Stimulated activated effector memory CD8-positive, alpha-beta T cell treated with anti-CD3 and anti-CD28 coated beads, Interleukin-12 subunit alpha, Interleukin-12 subunit beta, amount 100 ng/mL, for 72 hours (primary cell): Measurements from ENCODE around the gene IKZF3.
A peak's percentile ranks its signal among the peaks of the same experiment; 100 is the strongest.

Experiments used
- ATAC-seq: fragments of 150-1000 bp; cut with Tn5 transposase; 2 replicates; pipeline ENCODE4 v1.10.0; 2021
- DNase-seq, 2 donors: peaks; one replicate each; pipeline ENCODE4 v3.0.0; 2021 to 2022; ENCODE audit warnings: low spot score in 2 of 2
- H3K27ac Mint-ChIP-seq: one replicate; pipeline ENCODE4 v1.8.0; 2022; ENCODE audit warnings: mild to moderate bottlenecking, mixed read lengths
- H3K36me3 Mint-ChIP-seq: one replicate; pipeline ENCODE4 v1.8.0; 2022; ENCODE audit warnings: mild to moderate bottlenecking, mixed read lengths
- H3K4me1 Mint-ChIP-seq: one replicate; pipeline ENCODE4 v1.8.0; 2022; ENCODE audit warnings: mixed read lengths
- H3K4me3 Mint-ChIP-seq: one replicate; pipeline ENCODE4 v1.8.0; 2022; ENCODE audit warnings: mild to moderate bottlenecking, mixed read lengths
- H3K9me3 Mint-ChIP-seq: one replicate; pipeline ENCODE4 v1.8.0; 2022; ENCODE audit warnings: mixed read lengths

IKZF3 gene

DNA sequence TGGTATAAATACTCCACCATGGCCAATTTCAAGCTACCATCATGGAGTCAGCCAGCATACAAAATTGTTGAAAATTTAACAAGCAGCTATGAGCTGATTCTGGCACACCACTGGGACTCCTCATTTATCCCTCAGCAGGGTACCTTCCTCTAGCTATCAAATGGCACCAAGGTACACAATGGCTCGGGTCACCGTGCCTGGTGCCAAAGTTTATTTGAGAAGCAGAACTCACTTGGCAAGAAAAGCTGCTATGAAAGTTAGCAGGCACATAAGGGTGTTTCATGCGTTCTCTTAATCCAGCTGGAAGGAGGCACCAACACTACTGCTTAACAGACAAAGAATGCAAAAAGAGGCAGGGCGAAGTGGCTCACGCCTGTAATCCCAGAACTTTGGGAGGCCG lies 51.6 kb downstream of the IKZF3 start:
- peaks cover 83% of the 10 kb centered on the region for H3K36me3 Mint-ChIP-seq
- peak overlapping the region; percentile 60 for H3K4me3 Mint-ChIP-seq
- DNase-seq: no peak
- no peak for ATAC-seq
- H3K9me3 Mint-ChIP-seq: no peaks in the 10 kb centered on the region
- H3K27ac Mint-ChIP-seq: peak overlapping the region; percentile 86
- H3K4me1 Mint-ChIP-seq: peaks cover 51% of the 10 kb centered on the region

DNA sequence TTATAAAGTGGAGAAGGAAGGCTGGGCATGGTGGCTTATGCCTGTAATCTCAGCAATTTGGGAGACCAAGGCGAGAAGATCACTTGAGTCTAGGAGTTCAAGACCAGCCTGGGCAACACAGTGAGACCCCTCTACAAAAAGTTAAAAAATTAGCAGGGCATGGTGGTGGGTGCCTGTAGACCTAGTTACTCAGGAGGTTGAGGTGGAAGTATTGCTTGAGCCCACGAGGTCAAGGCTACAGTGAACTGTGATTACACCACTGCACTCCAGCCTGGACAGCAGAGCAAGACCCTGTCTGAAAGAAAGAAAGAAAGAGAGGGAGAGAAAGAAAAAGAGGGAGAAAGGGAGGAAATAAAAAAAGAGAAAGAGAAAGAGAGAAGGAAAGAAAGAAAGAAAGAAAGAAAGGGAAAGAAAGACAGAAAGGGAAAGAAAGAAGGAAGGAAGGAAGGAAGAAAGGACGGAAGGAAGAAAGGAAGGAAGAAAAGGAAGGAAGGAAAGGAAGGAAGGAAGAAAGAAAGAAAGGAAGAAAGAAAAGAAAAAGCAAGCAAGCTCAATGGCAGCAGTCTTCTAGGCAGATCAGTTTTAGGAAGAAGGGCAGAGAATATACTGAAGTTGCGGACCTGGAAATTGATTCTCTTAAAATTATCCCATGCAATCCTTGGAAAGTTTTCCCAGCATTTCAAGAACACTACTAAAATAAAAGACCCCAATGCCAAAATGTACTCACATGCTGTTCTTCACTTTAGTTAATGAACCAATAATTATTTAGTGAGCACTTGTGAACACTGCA lies 53.0 kb downstream of the IKZF3 start:
- Mint-ChIP-seq H3K36me3 (peaks cover 74% of the 10 kb centered on the region), H3K4me3 (no peak overlapping the region), H3K4me1 (peaks cover 51% of the 10 kb centered on the region), H3K27ac (peak overlapping the region; percentile 70), H3K9me3 (no peaks in the 10 kb centered on the region)
- DNase-seq (no peak), ATAC-seq (no peak)

DNA sequence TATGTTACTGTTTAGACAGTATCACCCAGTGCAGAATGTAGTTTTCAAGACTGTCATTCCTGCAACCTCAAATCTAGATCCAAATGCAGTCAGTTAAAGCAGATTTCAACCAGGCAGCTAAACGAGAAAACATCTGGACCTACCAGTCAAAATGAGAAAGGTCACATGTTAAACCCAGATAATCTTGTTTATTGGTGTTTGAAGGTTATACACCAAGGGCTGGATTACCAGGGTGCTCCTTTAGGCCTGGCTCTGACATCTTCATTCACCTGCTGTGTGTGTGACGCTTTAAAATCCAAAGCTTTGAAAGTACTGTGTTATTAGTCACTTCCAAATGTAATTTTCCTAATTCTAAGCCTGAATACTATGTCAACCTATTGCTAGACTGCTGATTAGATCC lies 54.9 kb downstream of the IKZF3 start:
- Mint-ChIP-seq H3K4me1 (peaks cover 48% of the 10 kb centered on the region), H3K27ac (no peak overlapping the region), H3K4me3 (no peak overlapping the region), H3K36me3 (peaks cover 69% of the 10 kb centered on the region), H3K9me3 (no peaks in the 10 kb centered on the region)
- ATAC-seq (no peak), DNase-seq (no peak)

DNA sequence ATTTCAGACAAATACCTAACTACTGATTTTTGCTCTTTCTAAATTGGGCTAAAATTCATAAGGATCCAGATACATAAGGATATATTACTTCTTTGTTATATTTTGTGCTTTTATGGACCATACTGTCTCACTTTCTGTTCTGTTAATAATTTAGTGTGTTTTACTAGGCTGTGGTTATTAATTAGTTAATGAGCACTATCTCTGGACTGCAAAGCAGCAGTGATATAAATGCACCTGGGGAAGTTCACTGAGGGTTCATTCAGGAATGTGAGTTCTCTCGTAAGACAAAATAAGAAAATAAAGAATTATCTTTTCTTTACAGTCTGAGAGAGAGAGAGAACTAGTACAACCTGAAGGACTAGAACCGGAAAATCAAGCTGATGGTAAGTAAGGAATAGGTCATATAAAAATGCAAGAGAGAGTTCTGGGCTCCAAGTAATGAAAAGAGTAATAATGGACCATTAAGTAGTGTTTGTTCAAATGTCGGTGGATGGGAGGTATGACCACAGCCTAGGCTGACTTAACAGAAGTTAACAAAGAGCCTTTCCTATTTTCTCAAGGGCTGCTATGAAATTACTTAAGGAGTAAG lies 55.6 kb downstream of the IKZF3 start:
- H3K27ac Mint-ChIP-seq: peak overlapping the region; percentile 21
- H3K9me3 Mint-ChIP-seq: no peaks in the 10 kb centered on the region
- no peak for DNase-seq
- H3K36me3 Mint-ChIP-seq: peaks cover 66% of the 10 kb centered on the region
- peaks cover 41% of the 10 kb centered on the region for H3K4me1 Mint-ChIP-seq
- ATAC-seq: no peak
- H3K4me3 Mint-ChIP-seq: no peak overlapping the region

DNA sequence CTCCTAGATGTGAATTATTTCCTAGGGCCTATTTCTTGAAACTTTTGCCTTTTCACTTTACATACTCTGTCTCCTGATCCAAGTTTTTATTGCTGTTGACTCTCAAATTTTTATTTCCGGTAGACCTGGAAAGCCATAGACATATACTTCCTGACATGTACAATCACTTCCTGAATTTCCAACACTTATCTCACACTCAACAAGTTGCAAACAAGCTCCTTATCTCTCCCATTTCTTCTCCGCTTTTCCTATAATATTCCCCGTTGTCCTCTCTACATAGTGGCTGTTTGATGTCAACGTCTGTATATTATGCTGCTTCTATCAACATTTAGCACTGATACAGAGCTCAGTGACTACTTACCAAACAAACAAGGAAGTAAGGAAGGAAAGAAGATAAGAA lies 59.3 kb downstream of the IKZF3 start:
- ATAC-seq (no peak), DNase-seq (no peak)
- no peak overlapping the region for H3K4me3 Mint-ChIP-seq
- H3K4me1 Mint-ChIP-seq: peaks cover 25% of the 10 kb centered on the region
- H3K36me3 Mint-ChIP-seq: peaks cover 68% of the 10 kb centered on the region
- no peak overlapping the region for H3K27ac Mint-ChIP-seq
- H3K9me3 Mint-ChIP-seq: no peaks in the 10 kb centered on the region

DNA sequence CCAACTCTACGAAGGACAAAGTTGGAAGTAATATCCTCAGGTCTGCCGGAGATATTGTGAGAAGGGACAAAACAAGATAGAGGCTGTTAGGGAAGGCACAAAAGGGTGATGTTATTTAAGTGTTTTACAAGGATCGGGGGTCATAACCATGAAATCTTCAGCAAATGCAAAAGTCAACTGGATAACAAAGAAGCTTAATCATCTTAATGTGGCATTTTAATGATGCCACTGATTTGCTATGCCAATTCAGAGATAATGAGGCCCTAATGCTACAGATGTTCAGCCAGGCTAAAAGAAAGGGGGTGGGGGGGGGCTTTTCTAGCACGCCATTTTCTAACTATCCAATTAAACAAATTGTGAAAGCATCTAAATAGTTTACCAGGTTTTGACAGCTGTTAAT lies 63.1 kb downstream of the IKZF3 start:
- DNase-seq (no peak), ATAC-seq (no peak)
- peaks cover 77% of the 10 kb centered on the region for H3K36me3 Mint-ChIP-seq
- H3K27ac Mint-ChIP-seq: peak overlapping the region; percentile 82
- H3K4me1 Mint-ChIP-seq: peaks cover 42% of the 10 kb centered on the region
- no peaks in the 10 kb centered on the region for H3K9me3 Mint-ChIP-seq
- peak overlapping the region; percentile 39 for H3K4me3 Mint-ChIP-seq

DNA sequence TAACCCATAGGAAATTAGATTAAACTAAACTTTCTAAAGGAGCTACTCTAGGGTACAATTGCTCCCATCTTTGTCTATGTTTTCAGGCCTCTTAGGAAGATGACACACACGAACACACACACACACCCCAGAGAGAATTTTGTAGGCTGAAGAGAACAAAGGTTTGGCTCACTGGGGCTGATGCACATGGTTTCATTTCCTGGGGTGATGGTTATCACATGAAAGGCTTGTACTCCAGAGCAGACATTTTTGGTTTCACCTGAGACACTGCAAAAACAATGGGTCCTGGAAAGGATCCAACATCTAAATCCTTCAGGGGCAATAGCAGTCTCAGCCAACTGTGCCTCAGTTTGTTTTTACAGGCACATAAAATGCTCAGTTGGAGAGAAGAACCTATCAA lies 63.6 kb downstream of the IKZF3 start:
- no peak for DNase-seq
- Mint-ChIP-seq H3K9me3 (no peaks in the 10 kb centered on the region), H3K4me1 (peaks cover 42% of the 10 kb centered on the region), H3K27ac (peak overlapping the region; percentile 82), H3K4me3 (peak overlapping the region; percentile 39), H3K36me3 (peaks cover 72% of the 10 kb centered on the region)
- peak; percentile 92 for ATAC-seq

DNA sequence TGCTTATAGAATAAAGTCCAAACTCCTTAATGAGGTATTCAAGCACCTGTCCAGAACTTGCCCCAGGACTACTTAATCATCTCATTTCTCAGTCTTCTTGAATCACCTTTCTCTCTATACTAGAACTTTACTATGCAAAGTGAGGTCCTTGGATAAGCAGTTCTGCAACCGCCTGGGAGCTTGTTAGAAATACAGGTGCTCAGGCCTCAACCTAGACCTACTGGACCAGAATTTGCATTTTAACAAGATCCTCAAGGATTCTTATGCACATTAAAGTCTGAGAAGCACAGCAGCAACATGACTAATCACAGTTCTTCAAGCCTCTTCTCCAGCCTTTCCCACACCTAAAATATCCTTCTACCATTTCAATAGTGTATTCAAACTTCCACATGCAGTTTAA lies 64.7 kb downstream of the IKZF3 start:
- no peaks in the 10 kb centered on the region for H3K9me3 Mint-ChIP-seq
- H3K27ac Mint-ChIP-seq: peak overlapping the region; percentile 12
- H3K4me1 Mint-ChIP-seq: peaks cover 43% of the 10 kb centered on the region
- no peak for DNase-seq
- ATAC-seq: no peak
- peaks cover 71% of the 10 kb centered on the region for H3K36me3 Mint-ChIP-seq
- no peak overlapping the region for H3K4me3 Mint-ChIP-seq

DNA sequence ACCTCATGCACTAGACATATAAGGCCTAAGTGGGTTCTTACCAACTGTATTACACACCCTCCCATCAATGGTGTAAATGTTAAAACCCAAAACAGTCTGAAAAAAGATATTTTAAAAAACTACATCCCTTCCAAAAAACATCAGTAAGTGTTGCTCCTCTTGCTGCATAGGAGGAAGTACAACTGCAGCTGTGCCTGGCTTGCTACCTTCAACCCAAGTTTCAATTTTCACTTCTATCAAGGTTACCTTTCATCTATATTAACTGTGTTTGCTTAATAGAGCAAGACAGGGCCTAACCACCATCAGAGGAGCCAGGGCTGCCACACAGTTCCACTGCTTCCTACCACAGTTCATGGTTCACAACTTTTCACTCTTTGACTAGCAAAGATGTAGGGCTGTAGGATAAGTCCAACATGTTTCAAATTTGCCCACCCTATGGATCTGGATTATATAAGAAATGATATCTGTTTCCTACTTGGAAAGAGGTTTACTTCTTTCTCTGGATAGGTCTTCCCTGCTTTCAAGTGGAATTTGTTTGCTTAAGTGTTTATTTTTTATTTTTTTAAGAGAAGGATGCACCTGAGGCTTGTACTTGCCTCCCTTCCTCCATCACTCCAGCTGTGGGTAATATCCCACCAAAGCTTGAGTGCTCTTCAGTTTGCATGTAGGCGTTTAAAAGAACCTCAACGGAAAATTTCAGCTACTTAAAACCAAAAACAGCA lies 69.7 kb downstream of the IKZF3 start:
- no peaks in the 10 kb centered on the region for H3K9me3 Mint-ChIP-seq
- H3K4me1 Mint-ChIP-seq: peaks cover 68% of the 10 kb centered on the region
- ATAC-seq: peak; percentile 57
- peak overlapping the region; percentile 51 for H3K4me3 Mint-ChIP-seq
- H3K27ac Mint-ChIP-seq: peak overlapping the region; percentile 64
- H3K36me3 Mint-ChIP-seq: peaks cover 65% of the 10 kb centered on the region
- no peak for DNase-seq

DNA sequence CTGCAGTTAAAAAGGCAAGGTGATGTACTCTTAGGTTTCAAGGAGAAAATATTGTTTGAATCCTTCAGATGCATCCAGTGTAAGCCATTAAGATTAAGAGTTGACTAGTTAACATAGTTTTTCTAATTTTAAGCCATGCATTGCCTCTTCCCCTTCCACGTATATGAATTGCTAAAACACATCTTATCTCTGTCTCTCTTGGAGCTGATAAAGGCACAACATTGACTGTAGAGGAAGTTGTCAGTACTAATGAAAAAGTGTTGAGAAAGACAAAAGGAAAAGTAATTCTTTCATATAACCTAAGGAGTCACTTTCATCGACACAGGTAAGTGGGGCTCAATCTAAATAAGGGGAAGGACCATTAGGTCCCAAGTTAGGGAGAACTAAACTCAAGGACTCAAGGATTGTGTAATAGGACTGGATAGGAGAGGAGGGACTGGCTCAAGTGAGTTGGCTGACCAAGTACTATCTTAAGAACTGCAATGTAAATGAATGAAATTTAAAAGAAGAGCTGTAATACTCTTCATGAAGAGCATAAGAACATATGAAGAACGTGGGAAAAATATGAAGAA lies 70.7 kb downstream of the IKZF3 start:
- Mint-ChIP-seq H3K4me1 (peaks cover 65% of the 10 kb centered on the region), H3K9me3 (no peaks in the 10 kb centered on the region), H3K27ac (peak overlapping the region; percentile 80), H3K36me3 (peaks cover 70% of the 10 kb centered on the region), H3K4me3 (peak overlapping the region; percentile 51)
- ATAC-seq: no peak
- no peak for DNase-seq

DNA sequence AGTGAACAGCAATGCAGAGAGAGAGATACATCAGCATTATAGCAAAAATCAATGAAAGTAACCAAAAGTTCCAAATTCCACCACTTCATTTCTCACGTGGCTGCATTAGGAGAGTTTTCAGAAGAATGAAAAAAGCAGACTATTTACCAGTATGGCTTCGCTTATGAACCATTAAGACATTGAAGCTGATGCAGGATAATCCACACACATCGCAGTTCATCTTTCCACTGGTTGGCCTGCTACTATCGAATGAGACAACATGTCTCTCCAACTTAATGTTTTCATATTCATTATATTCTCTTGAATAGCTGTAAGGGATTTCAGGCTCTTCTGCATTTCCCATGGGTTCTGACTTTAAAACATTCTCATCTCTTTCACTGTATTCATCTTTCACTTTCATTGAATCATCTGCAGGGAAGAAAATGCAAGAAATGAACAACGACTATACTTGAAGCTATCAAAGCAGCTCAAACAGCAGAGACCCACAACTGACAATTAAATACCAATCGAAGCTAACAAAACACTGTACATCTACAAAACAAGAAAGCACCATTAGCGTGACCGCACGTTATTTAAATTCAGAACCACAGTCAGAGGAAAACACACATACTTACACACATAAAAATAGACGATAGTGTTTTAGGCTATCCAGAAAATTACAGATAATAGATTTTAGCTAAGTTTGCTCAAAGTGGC lies 71.4 kb downstream of the IKZF3 start:
- Mint-ChIP-seq H3K4me1 (peaks cover 64% of the 10 kb centered on the region), H3K9me3 (no peaks in the 10 kb centered on the region), H3K27ac (peak overlapping the region; percentile 80), H3K4me3 (peak overlapping the region; percentile 51), H3K36me3 (peaks cover 70% of the 10 kb centered on the region)
- DNase-seq (no peak), ATAC-seq (peak; percentile 65)

DNA sequence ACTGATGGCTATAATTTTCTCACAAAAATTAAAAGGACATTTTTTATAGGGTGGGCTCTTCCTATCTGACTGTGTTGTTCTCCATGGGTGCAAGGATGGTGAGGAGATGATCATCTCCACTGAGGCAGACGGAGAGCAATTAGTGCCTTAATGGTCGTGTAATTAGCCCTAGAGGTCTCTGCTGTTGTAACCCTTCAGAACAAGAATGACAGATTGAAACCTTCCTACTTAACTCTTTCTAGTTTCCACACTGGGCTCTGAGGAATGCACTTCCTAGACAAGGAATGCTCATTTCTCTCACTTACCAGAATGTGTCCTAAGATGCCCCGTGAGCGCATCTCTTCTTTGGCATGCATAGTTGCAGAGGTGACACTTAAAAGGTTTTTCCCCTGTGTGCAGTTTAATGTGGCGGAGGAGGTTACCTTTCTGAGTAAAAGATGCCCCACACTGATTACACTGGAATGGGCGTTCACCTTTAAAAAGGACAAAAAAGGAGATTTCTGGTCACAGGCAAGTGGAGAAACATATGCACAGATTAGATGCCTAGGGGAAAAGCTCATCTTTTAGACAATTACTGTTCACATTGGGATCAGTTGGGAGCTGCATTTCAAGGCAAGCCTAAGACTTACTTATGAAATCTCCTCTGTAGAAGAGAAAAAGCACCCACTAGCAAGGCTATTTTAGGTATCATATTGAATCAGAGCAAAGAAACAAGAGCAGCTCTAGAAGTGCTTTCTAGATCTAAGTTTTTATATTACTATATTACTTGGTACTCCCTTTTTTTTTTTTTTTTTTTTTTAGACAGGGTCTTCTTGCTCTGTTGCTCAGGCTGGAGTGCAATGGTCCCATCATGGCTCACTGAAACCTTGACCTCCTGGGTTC lies 72.8 kb downstream of the IKZF3 start:
- DNase-seq (peak in 1 of 2 donors; percentile 63), ATAC-seq (peak; percentile 89)
- Mint-ChIP-seq H3K4me3 (peak overlapping the region; percentile 51), H3K36me3 (peaks cover 72% of the 10 kb centered on the region), H3K9me3 (no peaks in the 10 kb centered on the region), H3K4me1 (peaks cover 62% of the 10 kb centered on the region), H3K27ac (peak overlapping the region; percentile 68)

DNA sequence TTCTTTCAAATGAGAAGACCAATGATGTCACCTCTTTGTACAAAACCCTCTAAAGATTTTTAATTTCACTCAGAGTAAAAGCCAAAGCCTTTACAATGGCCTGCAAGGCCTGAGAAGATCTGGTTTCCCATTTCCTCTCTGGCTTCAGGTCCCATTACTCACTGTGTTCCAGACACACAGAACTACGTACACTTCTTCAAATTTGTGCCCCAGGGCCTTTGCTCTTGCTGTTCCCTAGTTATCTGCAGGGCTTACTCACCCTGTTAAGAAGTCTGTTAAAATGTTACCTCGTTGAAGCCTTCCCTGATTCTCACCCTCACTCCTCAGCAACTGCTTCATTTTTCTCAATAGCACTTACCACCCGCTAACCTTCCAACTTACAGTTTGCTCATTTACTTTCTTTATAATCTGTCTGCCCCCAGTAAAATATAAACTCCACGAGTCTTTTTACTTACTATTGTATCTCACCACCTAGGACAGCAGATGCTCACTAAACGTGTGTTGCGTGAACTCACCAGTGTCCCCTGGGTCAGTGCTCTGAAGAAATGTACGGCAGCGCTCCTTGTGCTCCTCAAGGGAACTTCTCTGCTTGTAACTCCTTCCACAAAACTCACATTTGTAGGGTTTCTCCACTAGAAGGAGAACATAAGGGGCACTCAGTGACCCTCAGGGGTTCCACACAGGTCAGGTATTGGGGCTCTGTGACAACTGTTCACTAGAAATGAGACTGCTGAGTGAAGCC lies 76.2 kb downstream of the IKZF3 start:
- DNase-seq (no peak), ATAC-seq (no peak)
- Mint-ChIP-seq H3K9me3 (no peaks in the 10 kb centered on the region), H3K36me3 (peaks cover 100% of the 10 kb centered on the region), H3K4me3 (no peak overlapping the region), H3K27ac (peak overlapping the region; percentile 81), H3K4me1 (peaks cover 44% of the 10 kb centered on the region)

DNA sequence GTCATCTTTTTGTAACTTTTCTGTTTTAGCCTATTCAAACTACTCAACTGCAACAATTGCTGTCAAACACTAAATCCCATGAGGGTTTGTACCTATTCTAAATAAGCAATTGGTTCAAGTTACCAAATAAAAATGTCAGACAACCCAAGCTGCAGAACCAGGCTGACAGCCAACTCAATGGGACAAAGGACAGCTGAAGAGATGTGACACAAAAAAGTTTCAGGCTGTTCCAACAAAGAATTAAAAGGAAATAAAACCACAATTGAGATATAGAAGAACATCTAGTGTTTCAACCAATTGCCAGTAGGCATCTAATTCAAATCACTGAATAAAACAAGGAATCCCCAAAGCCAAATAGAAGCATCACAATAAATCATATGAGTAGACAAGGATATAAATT lies 77.1 kb downstream of the IKZF3 start:
- Mint-ChIP-seq H3K27ac (peak overlapping the region; percentile 0), H3K36me3 (peaks cover 100% of the 10 kb centered on the region), H3K9me3 (no peaks in the 10 kb centered on the region), H3K4me1 (peaks cover 44% of the 10 kb centered on the region), H3K4me3 (no peak overlapping the region)
- DNase-seq: no peak
- no peak for ATAC-seq
